ENCODE data around the gene ZNF385C. TPM values are rescaled to one million over a fixed set of nuclear protein-coding genes. Genes with fewer than 3 reads are reported as not detected.

ZNF385C gene
- total RNA-seq, 1 experiment from 2014 or later, result 3.7 TPM

GRCh38 chr17:42116705-42117396 is 18.6 kb upstream of the ZNF385C start (continued):
- TF ChIP-seq ERG (CRISPR knock-in tag; IDR thresholded peaks at IDR 0.05) (no peak), ETV6 (CRISPR knock-in tag; IDR thresholded peaks at IDR 0.05) (no peak), FOXP1 (CRISPR knock-in tag; IDR thresholded peaks at IDR 0.05; ENCODE audit: borderline replicate concordance) (0 out of 2 replicates have a peak, but pooled peaks have one; percentile 58), ATF3 (CRISPR knock-in tag; conservative IDR thresholded peaks at IDR 0.05) (no peak), NR1H2 (CRISPR knock-in tag; IDR thresholded peaks at IDR 0.05) (no peak), CTCF (IDR thresholded peaks at IDR 0.05) (peak; percentile 58), ZNF121 (CRISPR knock-in tag; IDR thresholded peaks at IDR 0.05) (no peak), TEAD1 (CRISPR knock-in tag; IDR thresholded peaks at IDR 0.05) (no peak), AR (CRISPR knock-in tag; IDR thresholded peaks at IDR 0.05) (no peak), MYBL2 (CRISPR knock-in tag; IDR thresholded peaks at IDR 0.05) (no peak), NFATC4 (CRISPR knock-in tag; IDR thresholded peaks at IDR 0.05) (no peak), ATF2 (CRISPR knock-in tag; IDR thresholded peaks at IDR 0.05; ENCODE audit: borderline replicate concordance, low read depth) (no peak)

GRCh38 chr17:42114118-42114517 is 15.8 kb upstream of the ZNF385C start:
- ChIA-PET CTCF (interaction anchor here (0.9 to 4.2 kb wide), 6 partner anchors 11 to 94 kb away, joined by 3 to 27 read pairs (median 4); partner anchors contain the start of gene NKIRAS2), POLR2A (interaction anchor here (0.6 kb wide), 1 partner anchor 67 kb away, joined by 4 read pairs; the partner anchor contains the start of gene KCNH4)
- Mint-ChIP-seq H3K4me3 (no peak overlapping the region), H3K4me1 (peaks cover 8% of the 10 kb centered on the region), H3K36me3 (peaks cover 30% of the 10 kb centered on the region), H3K27ac (no peak overlapping the region), H3K9me3 (no peaks in the 10 kb centered on the region), H3K27me3 (ENCODE audit: low read depth) (no peaks in the 10 kb centered on the region)
- TF ChIP-seq FOXJ3 (CRISPR knock-in tag; IDR thresholded peaks at IDR 0.05; ENCODE audit: borderline replicate concordance), result no peak
- TF ChIP-seq SMAD3 (CRISPR knock-in tag; IDR thresholded peaks at IDR 0.05; ENCODE audit: borderline replicate concordance), result no peak
- no peak for TF ChIP-seq ZNF121 (CRISPR knock-in tag; IDR thresholded peaks at IDR 0.05)
- TF ChIP-seq IRF1 (CRISPR knock-in tag; IDR thresholded peaks at IDR 0.05), result no peak
- no peak for TF ChIP-seq NFATC4 (CRISPR knock-in tag; IDR thresholded peaks at IDR 0.05)
- no peak for TF ChIP-seq ZNF512 (CRISPR knock-in tag; IDR thresholded peaks at IDR 0.05; ENCODE audit: borderline replicate concordance)
- no peak for TF ChIP-seq ZNF232 (CRISPR knock-in tag; IDR thresholded peaks at IDR 0.05)
- no peak for TF ChIP-seq HMGXB4 (CRISPR knock-in tag; IDR thresholded peaks at IDR 0.05)
- no peak for TF ChIP-seq ZNF425 (CRISPR knock-in tag; conservative IDR thresholded peaks at IDR 0.05)
- DNase-seq (ENCODE audit: low spot score) (no peak), ATAC-seq (no peak)
